ENCODE data around the gene ZNF593OS. TPM values are rescaled to one million over a fixed set of nuclear protein-coding genes. Genes with fewer than 3 reads are reported as not detected.

The ZNF593OS gene
- total RNA-seq, 1 experiment from 2014 or later = not detected

DNA sequence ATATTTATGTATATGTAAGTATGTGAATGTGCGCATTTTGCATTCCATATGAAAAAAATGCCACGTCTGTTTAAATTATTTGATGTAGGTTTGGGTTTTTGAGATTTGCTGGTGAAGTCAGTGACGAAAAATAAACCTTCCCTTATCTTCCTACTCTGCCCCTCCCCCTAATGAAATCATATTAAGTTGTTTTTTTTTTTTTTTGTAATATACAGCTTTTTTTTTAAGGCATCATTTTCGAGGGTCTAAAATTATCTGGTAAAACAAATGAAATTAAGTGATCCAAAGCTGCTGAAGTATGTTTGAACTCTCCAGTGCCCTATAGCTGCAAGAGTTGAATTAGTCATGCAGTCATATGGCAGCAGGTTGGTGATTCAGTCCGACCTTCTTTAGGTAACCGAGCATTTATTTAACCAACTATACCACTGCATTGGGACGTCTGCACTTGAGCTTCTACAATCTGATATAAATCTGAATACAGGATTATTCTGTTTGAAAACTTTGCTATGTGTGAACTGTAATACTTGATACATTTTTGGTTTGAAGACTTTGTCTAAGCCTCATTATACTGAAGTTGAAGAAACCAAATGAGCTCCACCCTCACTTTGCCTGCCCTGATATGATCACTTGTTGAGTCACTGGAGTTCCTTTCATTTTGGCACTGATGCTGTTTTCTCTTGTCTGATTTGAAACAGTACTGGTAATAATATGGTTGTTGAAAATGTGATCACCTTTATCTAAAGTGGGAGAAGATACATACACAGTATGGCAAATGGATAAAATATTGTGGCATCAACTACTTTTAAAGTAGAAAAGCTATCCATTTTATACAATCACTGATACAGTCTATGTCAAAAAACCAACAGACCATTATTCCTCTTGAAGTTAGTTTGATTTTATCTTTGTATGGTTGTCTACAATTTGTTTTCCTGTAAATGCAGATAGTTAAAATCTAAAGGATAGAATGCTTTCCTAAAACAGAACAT is 48.4 kb downstream of the ZNF593OS start:
- intact Hi-C loops (cut with micrococcal nuclease) = no loop called here
- Histone ChIP-seq H4K20me1 (ENCODE audit: insufficient read depth) (peaks cover 3% of the 10 kb centered on the region; the same call in 1 of the 2 replicates), H3K27me3 (ENCODE audit: insufficient read depth, low read length) (no peaks in the 10 kb centered on the region), H3K27ac (ENCODE audit: low read depth, low read length) (peak overlapping the region; percentile 26; the same call in 1 of the 2 replicates), H3K9me3 (ENCODE audit: control insufficient read depth in 1 of 2, insufficient read depth in 1 of 2, low read depth in 1 of 2, low read length in 2 of 2) (no peaks in the 10 kb centered on the region), H3K9ac (ENCODE audit: low read length) (0 out of 2 replicates have a peak overlapping the region, but pooled peaks have one; percentile 8), H3K36me3 (ENCODE audit: control insufficient read depth in 1 of 2, insufficient read depth in 2 of 2, low read length in 2 of 2) (no peaks in the 10 kb centered on the region), H3K79me2 (ENCODE audit: insufficient read depth, low read length) (peaks cover 4% of the 10 kb centered on the region; the same call in 1 of the 2 replicates), H2AFZ (ENCODE audit: low read depth, low read length, poor library complexity, severe bottlenecking) (no peak overlapping the region), H3K9me2 (ENCODE audit: insufficient read depth) (no peaks in the 10 kb centered on the region), H3K4me3 (replicated peaks in 1 of 2; ENCODE audit: low read depth in 1 of 2, low read length in 2 of 2) (peak overlapping the region in 1 of 2 experiments; percentile 29; a peak in 1 of 4 replicates), H3K4me1 (ENCODE audit: control insufficient read depth in 1 of 2, insufficient read depth in 2 of 2, low read length in 2 of 2) (peaks cover 13 to 44% of the 10 kb centered on the region in 2 experiments), H3K4me2 (ENCODE audit: low read length) (peak overlapping the region; percentile 64)
- peak; percentile 72 for TF ChIP-seq JUND (IDR thresholded peaks at IDR 0.05)
- 0 out of 2 replicates have a peak, but pooled peaks have one; percentile 5 for TF ChIP-seq SRF (IDR thresholded peaks at IDR 0.05; ENCODE audit: low read depth)
- no peak for TF ChIP-seq POLR2AphosphoS5 (IDR thresholded peaks at IDR 0.05; ENCODE audit: low read depth, low read length)
- TF ChIP-seq FOSL1 (IDR thresholded peaks at IDR 0.05; ENCODE audit: low read depth) = peak; percentile 83
- no peak for TF ChIP-seq EZH2phosphoT487 (IDR thresholded peaks at IDR 0.05; ENCODE audit: borderline replicate concordance)
- RAD21 ChIA-PET (ENCODE audit: low non-redundant PET in 1 of 2, low total read pairs in 2 of 2, uncharacterized antibody in 2 of 2, unreplicated experiment in 2 of 2) = interaction anchor here (0.6 to 1.1 kb wide), 2 partner anchors 22 to 93 kb away, joined by 4 to 5 read pairs; no protein-coding TSS in a partner anchor
- POLR2A ChIA-PET = interaction anchor here (0.8 to 1.5 kb wide), 5 partner anchors 10 to 22 kb away, joined by 3 to 10 read pairs (median 3); partner anchors contain the start of gene PDIK1L
- ATAC-seq (peak; percentile 90), DNase-seq (ENCODE audit: low read depth, low spot score) (no peak)
- CTCF ChIA-PET = interaction anchor here (0.6 to 2.1 kb wide), 11 partner anchors 8 to 400 kb away, joined by 3 to 18 read pairs (median 3); partner anchors contain the start of gene ZNF593
- TSS peak; percentile 25 for BruUV-seq (replicated peaks)
